Progenitor cell of endocrine pancreas (in vitro differentiated cells): ENCODE data around the gene ING1. TPM values are rescaled to one million over a fixed set of nuclear protein-coding genes. Genes with fewer than 3 reads are reported as not detected.
"Not testable (repeated sequence)": the region's sequence is repeated elsewhere in the genome, so short reads cannot be mapped to it uniquely, and the experiment has no call there.

Experiments used
- DNase-seq: peaks from one replicate; pipeline ENCODE4 v3.0.0; 2021; ENCODE audit warnings: low spot score; ENCODE audit not compliant: unreplicated experiment
- H3K27ac Mint-ChIP-seq: 2 replicates; pipeline ENCODE4 v1.8.0; 2021; ENCODE audit warnings: mild to moderate bottlenecking, moderate library complexity, mixed read lengths
- H3K27me3 Mint-ChIP-seq: 2 replicates; pipeline ENCODE4 v1.8.0; 2021; ENCODE audit warnings: mixed read lengths
- H3K36me3 Mint-ChIP-seq: 2 replicates; pipeline ENCODE4 v1.8.0; 2022; ENCODE audit warnings: mixed read lengths; ENCODE audit not compliant: insufficient read depth
- H3K4me1 Mint-ChIP-seq: 2 replicates; pipeline ENCODE4 v1.8.0; 2021; ENCODE audit warnings: low read depth, mixed read lengths
- H3K4me3 Mint-ChIP-seq: 2 replicates; pipeline ENCODE4 v1.8.0; 2021; ENCODE audit warnings: low read depth, mild to moderate bottlenecking, moderate library complexity, mixed read lengths
- H3K9me3 Mint-ChIP-seq: 2 replicates; pipeline ENCODE4 v1.8.0; 2021; ENCODE audit warnings: low read depth, mixed read lengths
- CTCF ChIP-seq: fragments of 200-600 bp; sonication (generic); IDR thresholded peaks from one replicate; pipeline ENCODE4 v1.5.0; 2021; ENCODE audit warnings: antibody characterized with exemption, mild to moderate bottlenecking; ENCODE audit not compliant: unreplicated experiment
- total RNA-seq: library from RNA; stranded (reverse); gene quantifications from 2 replicates; pipeline ENCODE4 v1.2.1, GENCODE V29; 2021

Gene ING1
- total RNA-seq, 1 donor from 2014 or later = 20.7 TPM

DNA sequence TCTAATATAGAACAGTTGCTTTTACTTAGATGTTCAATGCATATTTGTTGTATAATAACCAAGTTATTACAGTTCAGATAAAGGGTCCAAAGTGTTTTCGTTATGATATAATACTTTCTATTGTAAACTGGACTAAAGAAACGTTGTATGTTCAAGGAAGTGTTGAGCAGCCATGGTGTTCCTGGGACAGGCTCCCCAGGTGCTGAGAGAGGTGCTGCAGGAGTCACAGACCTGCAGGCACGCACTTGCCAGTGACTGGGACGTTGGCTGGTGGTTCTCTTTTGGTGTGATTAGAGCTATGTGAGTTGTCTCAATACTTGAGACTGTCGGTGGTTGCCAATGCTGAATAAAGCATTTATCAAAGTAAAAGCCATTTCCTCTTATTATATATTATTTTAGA, 9.5 kb downstream of the ING1 start:
- DNase-seq = no peak
- TF ChIP-seq CTCF = no peak
- Mint-ChIP-seq H3K4me1 (peaks cover 5% of the 10 kb centered on the region), H3K36me3 (peaks cover 14% of the 10 kb centered on the region), H3K27ac (no peak overlapping the region), H3K4me3 (no peak overlapping the region), H3K9me3 (no peaks in the 10 kb centered on the region), H3K27me3 (no peaks in the 10 kb centered on the region)

DNA sequence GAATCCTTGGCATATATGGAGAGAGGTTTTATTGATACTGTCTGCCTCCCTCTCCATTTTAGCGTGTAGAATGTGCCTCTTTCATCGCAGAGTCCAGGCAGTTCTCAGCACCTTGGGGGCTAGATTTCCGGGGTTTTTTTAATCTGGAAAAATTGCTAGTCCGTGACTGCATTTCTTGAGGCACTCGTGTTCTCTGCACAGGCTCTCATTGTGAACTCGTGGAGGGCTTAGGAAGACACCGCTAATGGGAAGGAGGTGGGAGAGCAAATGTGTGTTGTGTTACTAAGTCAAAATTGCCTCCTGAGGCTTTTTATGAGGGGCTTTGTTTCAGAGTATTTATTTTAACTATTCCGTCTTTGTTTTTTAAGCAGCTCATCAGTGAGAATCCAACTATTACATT, 10.1 kb downstream of the ING1 start:
- no peak overlapping the region for H3K4me3 Mint-ChIP-seq
- H3K4me1 Mint-ChIP-seq = peaks cover 3% of the 10 kb centered on the region
- no peak for DNase-seq
- peak overlapping the region; percentile 56 for H3K27ac Mint-ChIP-seq
- TF ChIP-seq CTCF = no peak
- peaks cover 14% of the 10 kb centered on the region for H3K36me3 Mint-ChIP-seq
- no peaks in the 10 kb centered on the region for H3K27me3 Mint-ChIP-seq
- H3K9me3 Mint-ChIP-seq = no peaks in the 10 kb centered on the region

GRCh38 chr13:110726153-110726552, 12.7 kb downstream of the ING1 start:
- not testable (repeated sequence) for H3K27me3 Mint-ChIP-seq, H3K36me3 Mint-ChIP-seq, H3K9me3 Mint-ChIP-seq, H3K27ac Mint-ChIP-seq, DNase-seq, H3K4me1 Mint-ChIP-seq, H3K4me3 Mint-ChIP-seq

DNA sequence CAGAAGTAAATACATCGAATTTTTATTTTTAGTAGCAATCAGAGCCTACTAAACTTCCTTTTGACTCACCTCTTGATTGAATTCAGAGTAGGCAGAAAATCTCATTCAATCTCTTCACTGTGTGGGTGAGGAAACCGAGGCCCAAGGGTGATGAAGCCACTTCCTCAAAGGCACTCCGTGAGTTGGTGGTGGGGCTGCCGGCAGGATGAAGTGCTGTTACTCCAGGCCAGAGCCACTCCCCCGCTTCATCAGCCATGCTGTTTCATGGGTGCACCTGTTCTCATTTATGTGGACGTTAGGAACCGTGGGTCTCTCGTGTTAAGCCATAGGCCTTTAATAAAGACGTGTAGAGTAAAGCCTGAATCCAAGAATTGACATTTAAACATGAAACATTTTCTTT, 13.2 kb downstream of the ING1 start:
- no peak overlapping the region for H3K27ac Mint-ChIP-seq
- H3K4me1 Mint-ChIP-seq = peaks cover 3% of the 10 kb centered on the region
- TF ChIP-seq CTCF = no peak
- no peaks in the 10 kb centered on the region for H3K9me3 Mint-ChIP-seq
- no peaks in the 10 kb centered on the region for H3K27me3 Mint-ChIP-seq
- H3K4me3 Mint-ChIP-seq = no peak overlapping the region
- DNase-seq = no peak
- H3K36me3 Mint-ChIP-seq = peaks cover 2% of the 10 kb centered on the region

DNA sequence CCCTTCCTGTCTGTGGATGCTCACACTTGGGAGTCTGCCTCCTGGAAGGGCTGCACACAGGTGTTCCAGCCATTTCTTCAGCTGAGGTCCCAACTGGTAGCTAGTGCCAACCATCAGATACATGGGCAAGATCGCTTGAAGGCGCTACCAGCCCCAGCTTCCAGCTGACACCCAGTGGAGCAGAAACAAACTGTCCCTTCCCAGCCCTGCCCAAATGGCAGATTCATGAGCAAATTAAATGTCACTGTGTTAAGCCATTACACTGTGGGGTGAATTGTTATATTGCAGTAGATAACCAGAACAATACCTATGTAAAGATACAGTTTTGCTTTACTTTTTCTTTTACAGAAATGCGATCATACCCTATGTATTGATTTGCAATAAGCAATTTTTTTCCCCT, 17.6 kb downstream of the ING1 start:
- Mint-ChIP-seq H3K4me3 (no peak overlapping the region), H3K4me1 (no peaks in the 10 kb centered on the region), H3K27me3 (no peaks in the 10 kb centered on the region)

More for the DNA sequence above, 17.6 kb downstream of the ING1 start:
- peaks cover 4% of the 10 kb centered on the region for H3K9me3 Mint-ChIP-seq
- no peak for TF ChIP-seq CTCF
- peaks cover 3% of the 10 kb centered on the region for H3K36me3 Mint-ChIP-seq
- no peak overlapping the region for H3K27ac Mint-ChIP-seq
- no peak for DNase-seq
